Regular cardiac myocyte (primary cell): ENCODE data around the gene SNX32. TPM values are rescaled to one million over a fixed set of nuclear protein-coding genes. Genes with fewer than 3 reads are reported as not detected.

Experiments
- total RNA-seq: library from RNA; depleted of rRNA; stranded (reverse); fragments of >200 nt; gene quantifications from 2 replicates; pipeline ENCODE4 v1.2.3, GENCODE V29; 2014

SNX32 gene
- 0.38 and 2.5 TPM in 2 replicates for total RNA-seq

DNA sequence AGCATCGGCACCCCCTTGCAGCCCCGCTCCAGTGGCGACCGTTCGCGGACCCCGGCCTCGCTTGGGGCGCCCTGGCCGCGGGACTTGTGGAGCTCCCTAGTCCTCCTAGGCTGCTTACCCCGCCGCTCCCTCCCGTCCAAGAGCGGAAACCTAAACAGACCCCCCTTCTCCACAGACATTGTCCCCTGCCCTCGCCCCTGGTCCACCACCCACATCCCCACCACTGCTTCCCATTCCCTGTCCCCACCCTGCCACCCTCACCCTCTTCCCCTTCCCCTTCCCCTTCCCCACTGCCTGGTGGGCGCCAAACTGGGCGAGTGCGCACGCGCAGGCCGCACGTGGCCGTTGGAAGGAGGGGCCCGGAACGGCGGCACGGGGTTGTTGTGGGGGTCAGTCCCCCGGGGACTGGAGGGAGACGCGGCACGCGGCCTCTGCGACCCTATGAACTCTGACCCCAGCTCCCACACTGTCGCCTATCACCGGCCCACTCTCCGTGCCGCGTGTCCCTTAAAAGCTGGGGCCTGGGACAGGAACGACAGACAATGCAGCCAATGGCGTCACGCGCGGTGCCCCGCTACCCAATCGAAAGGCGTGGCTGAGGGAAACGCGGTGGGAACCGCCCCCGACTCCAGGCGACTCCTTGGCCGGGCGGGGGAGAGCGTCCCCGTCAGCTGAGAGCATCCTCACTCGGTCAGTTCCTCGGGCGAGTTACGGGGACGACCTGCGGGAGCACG lies at the start of gene SNX32:
Gene SNX32, plus strand, starts transcription at position 667 of the 734 bp plus-strand sequence. CDS start 103 bp downstream, outside the sequence.

GRCh38 chr11:65786786-65787636 lies 46.8 kb upstream of the SNX32 start, which contains the start of gene OVOL1:
Gene OVOL1, plus strand, starts transcription at chr11:65787063. Its CDS starts 311 bp downstream, at chr11:65787374.

DNA sequence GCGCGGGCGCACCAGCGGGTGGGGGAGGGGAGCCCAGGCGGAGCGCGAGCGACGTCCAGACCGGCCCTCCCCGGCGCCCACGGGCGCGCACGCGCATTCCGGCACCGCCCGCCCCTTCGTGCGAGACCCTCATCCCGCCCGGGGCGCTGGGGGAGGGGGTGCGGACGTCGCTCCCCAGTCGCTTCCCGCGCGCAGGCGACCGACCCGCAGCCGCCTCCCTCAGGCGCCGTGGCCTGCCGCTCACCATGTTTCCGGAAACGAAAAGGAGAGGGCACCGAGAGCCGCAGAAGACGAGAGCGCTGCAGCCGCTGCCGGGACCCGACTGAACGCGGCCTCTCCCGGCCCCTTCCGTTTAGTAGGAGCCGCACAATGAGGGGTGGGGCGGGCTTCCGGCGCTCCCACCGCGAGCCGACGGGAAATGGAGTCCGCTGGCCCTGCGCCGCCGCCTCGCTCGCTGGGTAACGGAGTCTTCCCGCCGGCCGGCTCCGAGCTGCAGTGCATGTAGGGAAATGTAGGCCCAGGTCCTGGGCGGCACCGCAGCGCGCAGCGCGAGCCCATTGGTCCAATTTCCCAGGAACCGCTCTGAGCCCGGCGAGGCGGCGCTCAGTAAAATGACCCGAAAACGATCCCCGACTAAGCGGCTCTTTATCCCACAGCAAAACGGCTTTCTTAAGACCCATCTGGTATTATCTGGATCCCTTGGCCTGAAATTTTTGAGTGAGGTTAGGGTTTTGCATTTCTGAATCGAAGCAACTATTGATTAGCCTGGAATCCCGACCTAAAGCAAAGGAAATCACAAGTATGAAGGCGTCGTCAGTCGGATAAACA lies 24.3 kb downstream of the SNX32 start, which contains the start of gene CFL1:
Gene CFL1, minus strand, starts transcription at position 328 of the 828 bp plus-strand sequence. Its CDS starts 81 bp downstream, at position 247.

DNA sequence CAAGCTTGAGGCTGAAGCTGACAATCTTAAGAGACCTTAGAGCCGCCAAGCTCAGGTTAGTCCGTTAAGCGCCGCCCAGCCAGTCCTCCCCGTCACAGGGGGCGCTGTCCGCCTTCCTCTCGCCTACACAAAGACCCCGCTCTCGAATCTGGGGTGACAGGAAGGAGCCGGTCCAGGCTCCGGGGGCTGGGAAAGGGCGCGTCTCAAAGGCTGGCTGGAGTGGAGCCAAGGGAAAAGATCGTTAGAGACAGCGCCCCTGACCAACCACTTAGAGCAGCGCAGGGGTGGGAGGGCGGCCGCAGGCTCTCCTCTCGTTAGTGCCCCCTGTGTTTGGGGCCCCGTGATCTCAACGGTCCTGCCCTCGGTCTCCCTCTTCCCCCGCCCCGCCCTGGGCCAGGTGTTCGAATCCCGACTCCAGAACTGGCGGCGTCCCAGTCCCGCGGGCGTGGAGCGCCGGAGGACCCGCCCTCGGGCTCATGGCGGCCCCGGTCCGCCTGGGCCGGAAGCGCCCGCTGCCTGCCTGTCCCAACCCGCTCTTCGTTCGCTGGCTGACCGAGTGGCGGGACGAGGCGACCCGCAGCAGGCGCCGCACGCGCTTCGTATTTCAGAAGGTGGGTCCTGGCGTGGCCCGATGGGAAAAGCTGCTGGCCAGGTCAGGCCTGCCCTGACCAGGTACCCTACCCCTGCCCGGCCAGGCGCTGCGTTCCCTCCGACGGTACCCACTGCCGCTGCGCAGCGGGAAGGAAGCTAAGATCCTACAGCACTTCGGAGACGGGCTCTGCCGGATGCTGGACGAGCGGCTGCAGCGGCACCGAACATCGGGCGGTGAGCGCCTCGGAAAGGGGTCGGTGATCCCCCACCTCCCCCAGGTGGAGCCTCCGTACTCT lies 26.8 kb downstream of the SNX32 start, which contains the start of gene MUS81:
Gene MUS81, plus strand, starts transcription at position 156 of the 887 bp plus-strand sequence. Its CDS starts 321 bp downstream, at position 477.

GRCh38 chr11:65872586-65873317 lies 39.0 kb downstream of the SNX32 start, which contains the start of gene EFEMP2:
Gene EFEMP2, minus strand, starts transcription at chr11:65872800. Its CDS starts 446 bp downstream, at chr11:65872354.

DNA sequence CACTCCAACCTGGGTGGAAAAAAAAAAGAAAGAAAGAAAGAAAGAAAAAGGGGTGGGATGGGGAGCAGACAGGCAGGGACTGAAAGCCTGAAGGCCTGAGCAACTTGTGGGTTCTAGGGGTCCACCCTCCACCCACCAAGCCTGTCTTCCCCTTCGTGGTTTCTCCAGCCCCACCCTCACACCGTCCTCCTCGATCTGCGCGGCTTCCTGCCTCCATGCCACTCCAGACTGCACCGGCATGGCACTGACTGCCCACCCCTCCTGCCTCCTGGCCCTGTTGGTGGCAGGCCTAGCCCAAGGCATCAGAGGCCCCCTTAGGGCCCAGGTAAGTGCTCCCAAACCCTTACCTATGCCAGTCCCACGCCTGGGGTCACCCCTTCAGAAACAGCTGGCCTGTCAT lies 45.9 kb downstream of the SNX32 start, which contains the start of gene CTSW:
Gene CTSW, plus strand, starts transcription at position 221 of the 400 bp plus-strand sequence. Its CDS starts 18 bp downstream, at position 239.

DNA sequence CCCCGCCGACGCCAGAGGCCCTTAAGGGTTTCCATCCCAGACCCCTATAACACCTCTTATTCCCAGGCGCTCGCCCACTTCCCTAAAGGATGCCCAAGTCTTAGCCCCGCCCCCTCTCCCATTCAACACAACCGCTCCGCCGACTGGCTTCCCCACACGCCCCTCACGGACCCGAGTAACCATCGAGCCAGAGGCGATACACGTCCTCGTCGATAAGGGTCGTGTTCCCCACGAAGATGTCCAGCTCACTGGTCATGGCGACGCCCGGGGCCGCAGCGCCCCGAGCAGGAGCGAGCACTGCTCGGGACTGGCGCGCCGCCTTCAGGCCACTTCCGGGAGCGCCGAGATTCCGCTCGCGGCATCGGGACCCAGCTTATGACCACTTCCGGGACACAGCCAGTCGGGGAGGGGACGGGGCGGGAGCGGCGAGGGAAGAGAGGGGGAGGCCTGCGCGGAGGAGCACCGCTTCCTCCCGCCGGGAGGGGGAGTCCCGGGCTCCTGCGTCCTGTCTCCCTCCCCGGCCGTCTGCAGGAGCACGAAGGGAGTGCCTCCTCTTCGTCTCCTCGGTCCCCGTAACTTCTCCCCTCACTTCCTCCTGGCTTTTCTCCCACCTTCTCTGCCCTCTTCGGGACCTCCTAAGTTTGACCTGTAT lies 54.5 kb downstream of the SNX32 start, which contains the start of gene FIBP:
Gene FIBP, minus strand, starts transcription at position 309 of the 652 bp plus-strand sequence. Its CDS starts 53 bp downstream, at position 256.

GRCh38 chr11:65890324-65891218 lies 56.8 kb downstream of the SNX32 start, which contains the start of gene CCDC85B:
Gene CCDC85B, plus strand, starts transcription at chr11:65890673. Its CDS starts 111 bp downstream, at chr11:65890784.

DNA sequence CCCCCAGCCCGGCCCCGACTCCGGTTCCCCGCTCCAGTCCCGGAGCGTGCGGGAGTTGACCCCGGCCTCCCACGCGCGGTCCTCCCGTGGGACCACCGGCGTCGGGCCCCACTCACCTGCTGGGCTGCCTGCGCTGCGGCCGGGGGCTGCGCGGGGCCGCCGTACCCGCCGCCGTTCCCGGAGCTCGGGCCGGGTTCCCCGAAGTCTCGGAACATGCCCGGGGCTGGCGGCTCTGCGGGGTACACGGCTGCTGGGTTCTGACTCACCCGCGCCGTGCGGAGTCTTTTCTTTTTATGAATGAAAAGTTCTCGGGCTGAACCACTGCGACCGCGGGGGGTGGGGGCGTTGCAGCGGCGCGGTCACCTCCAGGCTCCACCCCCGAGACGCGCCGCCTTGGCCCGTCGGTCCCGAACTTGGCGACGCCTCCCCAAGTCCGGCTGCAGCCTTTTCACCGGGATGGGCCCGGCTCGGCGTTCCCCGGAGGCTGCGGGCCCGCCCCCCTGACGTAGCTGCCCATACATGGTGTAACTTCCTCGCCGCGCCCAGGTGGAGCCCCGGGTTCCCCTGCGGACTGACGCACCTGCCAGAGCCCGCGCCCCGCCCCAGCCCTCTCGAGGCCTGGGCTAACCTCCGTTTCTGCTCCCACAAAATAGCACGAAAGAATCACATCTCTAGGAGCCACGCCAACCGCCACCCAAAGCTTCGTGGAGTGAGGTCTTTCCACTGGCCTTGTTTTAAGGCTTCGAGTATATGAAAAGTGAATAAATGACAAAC lies 66.5 kb downstream of the SNX32 start, which contains the start of gene FOSL1:
Gene FOSL1, minus strand, starts transcription at position 264 of the 774 bp plus-strand sequence. Its CDS starts 49 bp downstream, at position 215.

Other genes starting within 250 kb of the SNX32 start
- gene KCNK7, start 238.2 kb upstream of the SNX32 start, total RNA-seq = under 0.01 TPM in 1 of 2 replicates, not detected in the other
- 17.2 and 30.5 TPM in 2 replicates for gene MAP3K11, start 219.7 kb upstream of the SNX32 start, total RNA-seq
- 9.3 and 23.8 TPM in 2 replicates for gene PCNX3, start 218.2 kb upstream of the SNX32 start, total RNA-seq
- 10.1 and 19.9 TPM in 2 replicates for gene SIPA1, start 195.9 kb upstream of the SNX32 start, total RNA-seq
- gene RELA, start 171.0 kb upstream of the SNX32 start, total RNA-seq = 12.7 and 22.6 TPM in 2 replicates
- gene KAT5, start 121.7 kb upstream of the SNX32 start, total RNA-seq = 33.5 and 36.6 TPM in 2 replicates
- 33.0 and 59.0 TPM in 2 replicates for gene RNASEH2C, start 113.2 kb upstream of the SNX32 start, total RNA-seq
- gene AP5B1, start 53.0 kb upstream of the SNX32 start, total RNA-seq = 7.7 and 8.5 TPM in 2 replicates
- gene OVOL1, start 46.9 kb upstream of the SNX32 start, total RNA-seq = under 0.01 TPM in 1 of 2 replicates, not detected in the other
- gene CFL1, start 24.2 kb downstream of the SNX32 start, total RNA-seq = 677 and 1,304 TPM in 2 replicates
- 45.4 and 48.7 TPM in 2 replicates for gene MUS81, start 26.5 kb downstream of the SNX32 start, total RNA-seq
- 44.9 and 71.0 TPM in 2 replicates for gene EFEMP2, start 38.8 kb downstream of the SNX32 start, total RNA-seq
- not detected in 2 replicates for gene CTSW, start 45.9 kb downstream of the SNX32 start, total RNA-seq
- 128 and 212 TPM in 2 replicates for gene FIBP, start 54.5 kb downstream of the SNX32 start, total RNA-seq
- 80.3 and 108 TPM in 2 replicates for gene CCDC85B, start 56.7 kb downstream of the SNX32 start, total RNA-seq
- gene FOSL1, start 66.4 kb downstream of the SNX32 start, total RNA-seq = 17.5 and 28.6 TPM in 2 replicates
- 17.1 and 21.1 TPM in 2 replicates for gene C11orf68, start 85.1 kb downstream of the SNX32 start, total RNA-seq
- 130 and 436 TPM in 2 replicates for gene DRAP1, start 85.5 kb downstream of the SNX32 start, total RNA-seq
- gene TSGA10IP, start 111.5 kb downstream of the SNX32 start, total RNA-seq = not detected in 2 replicates
- 28.5 and 63.6 TPM in 2 replicates for gene SART1, start 127.8 kb downstream of the SNX32 start, total RNA-seq
- 26.8 and 40.8 TPM in 2 replicates for gene EIF1AD, start 168.2 kb downstream of the SNX32 start, total RNA-seq
- gene BANF1, start 168.5 kb downstream of the SNX32 start, total RNA-seq = 10.7 and 54.1 TPM in 2 replicates
- gene CST6, start 178.0 kb downstream of the SNX32 start, total RNA-seq = 0.38 and 0.56 TPM in 2 replicates
- gene CATSPER1, start 192.5 kb downstream of the SNX32 start, total RNA-seq = under 0.01 and 0.19 TPM in 2 replicates
- not detected in 2 replicates for gene GAL3ST3, start 215.2 kb downstream of the SNX32 start, total RNA-seq
- gene SF3B2, start 218.4 kb downstream of the SNX32 start, total RNA-seq = 141 and 205 TPM in 2 replicates
- gene PACS1, start 236.3 kb downstream of the SNX32 start, total RNA-seq = 21.1 and 33.0 TPM in 2 replicates